ENCODE results near the gene MAST3. TPM values are rescaled to one million over a fixed set of nuclear protein-coding genes. Genes with fewer than 3 reads are reported as not detected.

Gene MAST3
- total and polyA plus RNA-seq, 2 of the 13 experiments (the other 11 are each of a cell fraction or from before 2014, with no cell fraction given): 4.1 to 4.6 TPM

DNA sequence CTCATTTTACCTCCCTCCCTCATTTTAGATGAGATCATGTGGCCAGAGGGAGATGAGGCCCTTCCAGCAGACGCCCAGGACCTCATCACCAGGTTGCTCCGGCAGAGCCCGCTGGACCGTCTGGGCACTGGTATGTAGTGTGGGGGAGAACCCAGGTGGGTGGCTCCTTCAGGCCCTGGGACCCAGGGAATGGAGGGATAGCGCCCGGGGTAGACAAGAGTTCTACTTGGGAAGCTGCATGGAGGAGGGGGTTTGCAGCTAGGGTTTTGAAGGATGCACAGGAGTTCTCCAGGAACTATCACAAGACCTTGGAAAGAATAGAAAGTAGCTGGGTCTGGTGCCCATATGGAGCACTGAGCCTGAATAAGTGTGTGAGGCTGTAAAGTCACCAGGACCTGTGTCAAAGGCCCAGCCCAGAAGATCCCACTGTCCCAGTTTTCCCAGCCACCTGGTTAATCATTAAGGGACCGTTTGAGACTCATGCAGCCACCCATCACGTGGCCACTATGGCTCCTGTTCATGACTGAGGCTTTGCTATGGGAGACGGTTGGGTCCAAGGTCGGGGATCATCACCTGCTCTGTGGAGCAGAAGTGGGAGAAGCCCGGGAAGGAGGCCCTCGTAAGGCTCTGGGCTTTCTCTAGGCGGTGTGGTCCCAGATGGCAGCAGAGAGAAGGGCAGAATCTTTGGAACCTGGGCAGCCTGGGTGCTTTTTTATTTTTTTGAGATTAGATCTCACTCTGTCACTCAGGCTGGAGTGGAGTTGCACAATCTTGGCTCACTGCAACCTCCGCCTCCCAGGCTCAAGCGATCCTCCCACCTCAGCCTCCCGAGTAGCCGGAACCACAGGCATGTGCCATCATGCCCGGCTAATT, 38.4 kb downstream of the MAST3 start (continued):
- TF ChIP-seq, protein P1, sequence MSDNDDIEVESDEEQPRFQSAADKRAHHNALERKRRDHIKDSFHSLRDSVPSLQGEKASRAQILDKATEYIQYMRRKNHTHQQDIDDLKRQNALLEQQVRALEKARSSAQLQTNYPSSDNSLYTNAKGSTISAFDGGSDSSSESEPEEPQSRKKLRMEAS (IDR thresholded peaks at IDR 0.05): peak; percentile 86
- TF ChIP-seq, protein P2, sequence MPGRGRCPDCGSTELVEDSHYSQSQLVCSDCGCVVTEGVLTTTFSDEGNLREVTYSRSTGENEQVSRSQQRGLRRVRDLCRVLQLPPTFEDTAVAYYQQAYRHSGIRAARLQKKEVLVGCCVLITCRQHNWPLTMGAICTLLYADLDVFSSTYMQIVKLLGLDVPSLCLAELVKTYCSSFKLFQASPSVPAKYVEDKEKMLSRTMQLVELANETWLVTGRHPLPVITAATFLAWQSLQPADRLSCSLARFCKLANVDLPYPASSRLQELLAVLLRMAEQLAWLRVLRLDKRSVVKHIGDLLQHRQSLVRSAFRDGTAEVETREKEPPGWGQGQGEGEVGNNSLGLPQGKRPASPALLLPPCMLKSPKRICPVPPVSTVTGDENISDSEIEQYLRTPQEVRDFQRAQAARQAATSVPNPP (CRISPR knock-in tag; IDR thresholded peaks at IDR 0.05): no peak
- TF ChIP-seq, protein P3, sequence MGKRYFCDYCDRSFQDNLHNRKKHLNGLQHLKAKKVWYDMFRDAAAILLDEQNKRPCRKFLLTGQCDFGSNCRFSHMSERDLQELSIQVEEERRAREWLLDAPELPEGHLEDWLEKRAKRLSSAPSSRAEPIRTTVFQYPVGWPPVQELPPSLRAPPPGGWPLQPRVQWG (CRISPR knock-in tag; IDR thresholded peaks at IDR 0.05; ENCODE audit: borderline replicate concordance, low read depth): no peak
- TF ChIP-seq ZNF367 (CRISPR knock-in tag; IDR thresholded peaks at IDR 0.05; ENCODE audit: borderline replicate concordance) (no peak), ZNF326 (CRISPR knock-in tag; IDR thresholded peaks at IDR 0.05; ENCODE audit: borderline replicate concordance) (no peak), GLI4 (CRISPR knock-in tag; IDR thresholded peaks at IDR 0.05; ENCODE audit: borderline replicate concordance) (no peak), SRSF4 (IDR thresholded peaks at IDR 0.05; ENCODE audit: low read depth, low read length, poor library complexity, severe bottlenecking) (no peak), ZNF101 (CRISPR knock-in tag; IDR thresholded peaks at IDR 0.05; ENCODE audit: borderline replicate concordance, low read depth) (no peak), ZBTB38 (CRISPR knock-in tag; IDR thresholded peaks at IDR 0.05) (no peak), ZNF569 (CRISPR knock-in tag; IDR thresholded peaks at IDR 0.05; ENCODE audit: borderline replicate concordance) (no peak), HOXA7 (CRISPR knock-in tag; IDR thresholded peaks at IDR 0.05) (no peak), ZNF790 (CRISPR knock-in tag; IDR thresholded peaks at IDR 0.05; ENCODE audit: borderline replicate concordance) (no peak), HNRNPUL1 (IDR thresholded peaks at IDR 0.05; ENCODE audit: low read depth, low read length) (no peak; the same call in none of the 2 replicates), NFE2 (CRISPR knock-in tag; IDR thresholded peaks at IDR 0.05) (no peak), ZNF777 (CRISPR knock-in tag; IDR thresholded peaks at IDR 0.05) (peak; percentile 26; the same call in 1 of the 2 replicates)
- TF ChIP-seq, protein P4, sequence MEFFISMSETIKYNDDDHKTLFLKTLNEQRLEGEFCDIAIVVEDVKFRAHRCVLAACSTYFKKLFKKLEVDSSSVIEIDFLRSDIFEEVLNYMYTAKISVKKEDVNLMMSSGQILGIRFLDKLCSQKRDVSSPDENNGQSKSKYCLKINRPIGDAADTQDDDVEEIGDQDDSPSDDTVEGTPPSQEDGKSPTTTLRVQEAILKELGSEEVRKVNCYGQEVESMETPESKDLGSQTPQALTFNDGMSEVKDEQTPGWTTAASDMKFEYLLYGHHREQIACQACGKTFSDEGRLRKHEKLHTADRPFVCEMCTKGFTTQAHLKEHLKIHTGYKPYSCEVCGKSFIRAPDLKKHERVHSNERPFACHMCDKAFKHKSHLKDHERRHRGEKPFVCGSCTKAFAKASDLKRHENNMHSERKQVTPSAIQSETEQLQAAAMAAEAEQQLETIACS (CRISPR knock-in tag; IDR thresholded peaks at IDR 0.05): no peak
- TF ChIP-seq, protein P5, sequence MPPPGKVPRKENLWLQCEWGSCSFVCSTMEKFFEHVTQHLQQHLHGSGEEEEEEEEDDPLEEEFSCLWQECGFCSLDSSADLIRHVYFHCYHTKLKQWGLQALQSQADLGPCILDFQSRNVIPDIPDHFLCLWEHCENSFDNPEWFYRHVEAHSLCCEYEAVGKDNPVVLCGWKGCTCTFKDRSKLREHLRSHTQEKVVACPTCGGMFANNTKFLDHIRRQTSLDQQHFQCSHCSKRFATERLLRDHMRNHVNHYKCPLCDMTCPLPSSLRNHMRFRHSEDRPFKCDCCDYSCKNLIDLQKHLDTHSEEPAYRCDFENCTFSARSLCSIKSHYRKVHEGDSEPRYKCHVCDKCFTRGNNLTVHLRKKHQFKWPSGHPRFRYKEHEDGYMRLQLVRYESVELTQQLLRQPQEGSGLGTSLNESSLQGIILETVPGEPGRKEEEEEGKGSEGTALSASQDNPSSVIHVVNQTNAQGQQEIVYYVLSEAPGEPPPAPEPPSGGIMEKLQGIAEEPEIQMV (CRISPR knock-in tag; IDR thresholded peaks at IDR 0.05; ENCODE audit: low read depth): no peak
- TF ChIP-seq, protein P6, sequence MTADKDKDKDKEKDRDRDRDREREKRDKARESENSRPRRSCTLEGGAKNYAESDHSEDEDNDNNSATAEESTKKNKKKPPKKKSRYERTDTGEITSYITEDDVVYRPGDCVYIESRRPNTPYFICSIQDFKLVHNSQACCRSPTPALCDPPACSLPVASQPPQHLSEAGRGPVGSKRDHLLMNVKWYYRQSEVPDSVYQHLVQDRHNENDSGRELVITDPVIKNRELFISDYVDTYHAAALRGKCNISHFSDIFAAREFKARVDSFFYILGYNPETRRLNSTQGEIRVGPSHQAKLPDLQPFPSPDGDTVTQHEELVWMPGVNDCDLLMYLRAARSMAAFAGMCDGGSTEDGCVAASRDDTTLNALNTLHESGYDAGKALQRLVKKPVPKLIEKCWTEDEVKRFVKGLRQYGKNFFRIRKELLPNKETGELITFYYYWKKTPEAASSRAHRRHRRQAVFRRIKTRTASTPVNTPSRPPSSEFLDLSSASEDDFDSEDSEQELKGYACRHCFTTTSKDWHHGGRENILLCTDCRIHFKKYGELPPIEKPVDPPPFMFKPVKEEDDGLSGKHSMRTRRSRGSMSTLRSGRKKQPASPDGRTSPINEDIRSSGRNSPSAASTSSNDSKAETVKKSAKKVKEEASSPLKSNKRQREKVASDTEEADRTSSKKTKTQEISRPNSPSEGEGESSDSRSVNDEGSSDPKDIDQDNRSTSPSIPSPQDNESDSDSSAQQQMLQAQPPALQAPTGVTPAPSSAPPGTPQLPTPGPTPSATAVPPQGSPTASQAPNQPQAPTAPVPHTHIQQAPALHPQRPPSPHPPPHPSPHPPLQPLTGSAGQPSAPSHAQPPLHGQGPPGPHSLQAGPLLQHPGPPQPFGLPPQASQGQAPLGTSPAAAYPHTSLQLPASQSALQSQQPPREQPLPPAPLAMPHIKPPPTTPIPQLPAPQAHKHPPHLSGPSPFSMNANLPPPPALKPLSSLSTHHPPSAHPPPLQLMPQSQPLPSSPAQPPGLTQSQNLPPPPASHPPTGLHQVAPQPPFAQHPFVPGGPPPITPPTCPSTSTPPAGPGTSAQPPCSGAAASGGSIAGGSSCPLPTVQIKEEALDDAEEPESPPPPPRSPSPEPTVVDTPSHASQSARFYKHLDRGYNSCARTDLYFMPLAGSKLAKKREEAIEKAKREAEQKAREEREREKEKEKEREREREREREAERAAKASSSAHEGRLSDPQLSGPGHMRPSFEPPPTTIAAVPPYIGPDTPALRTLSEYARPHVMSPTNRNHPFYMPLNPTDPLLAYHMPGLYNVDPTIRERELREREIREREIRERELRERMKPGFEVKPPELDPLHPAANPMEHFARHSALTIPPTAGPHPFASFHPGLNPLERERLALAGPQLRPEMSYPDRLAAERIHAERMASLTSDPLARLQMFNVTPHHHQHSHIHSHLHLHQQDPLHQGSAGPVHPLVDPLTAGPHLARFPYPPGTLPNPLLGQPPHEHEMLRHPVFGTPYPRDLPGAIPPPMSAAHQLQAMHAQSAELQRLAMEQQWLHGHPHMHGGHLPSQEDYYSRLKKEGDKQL (CRISPR knock-in tag; IDR thresholded peaks at IDR 0.05; ENCODE audit: low read depth): 0 out of 2 replicates have a peak, but pooled peaks have one; percentile 24

Data from HepG2 (cell line).